GM18519 (cell line): Measurements from ENCODE around the gene GTSE1.

Experiments
- ATAC-seq: cut with Tn5 transposase; IDR thresholded peaks from one replicate; pipeline ENCODE4 v1.9.1; 2021; ENCODE audit warnings: mild to moderate bottlenecking, moderate library complexity; ENCODE audit not compliant: unreplicated experiment, low FRiP score

Gene GTSE1

DNA sequence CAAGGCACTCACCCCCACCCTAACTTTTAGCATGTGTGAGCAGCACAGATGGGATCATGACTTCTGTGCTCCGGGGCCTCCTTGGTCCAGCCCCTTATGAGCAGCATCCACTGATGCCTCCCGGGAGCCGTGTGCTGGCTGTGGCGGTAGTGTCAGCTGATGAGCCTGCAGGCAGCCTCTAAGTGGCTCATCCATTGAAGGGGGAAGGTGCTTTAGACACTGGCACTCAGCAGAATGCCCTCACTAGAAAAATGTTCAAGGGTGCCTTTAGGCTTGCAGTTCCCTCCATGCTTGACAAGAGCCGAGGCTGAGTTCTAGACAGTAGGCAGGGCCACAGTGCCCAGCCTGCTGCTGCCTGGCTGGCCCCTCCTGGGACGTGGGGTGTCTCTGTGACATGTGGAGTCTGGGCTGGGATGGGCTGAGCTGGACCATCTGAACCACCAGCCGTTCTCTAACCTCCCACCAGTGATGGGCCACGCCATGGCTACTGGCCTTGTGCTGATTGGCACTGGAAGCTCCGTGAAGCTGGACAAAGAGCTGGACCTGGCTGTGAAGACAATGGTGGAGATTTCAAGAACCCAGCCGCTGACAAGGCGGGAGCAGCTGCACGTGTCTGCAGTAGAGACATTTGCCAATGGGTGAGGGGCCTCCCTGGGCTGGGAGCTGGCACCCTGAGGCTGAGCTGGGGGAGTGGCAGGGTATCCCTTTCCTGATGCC is 23.1 kb upstream of the GTSE1 start:
- no peak for ATAC-seq

DNA sequence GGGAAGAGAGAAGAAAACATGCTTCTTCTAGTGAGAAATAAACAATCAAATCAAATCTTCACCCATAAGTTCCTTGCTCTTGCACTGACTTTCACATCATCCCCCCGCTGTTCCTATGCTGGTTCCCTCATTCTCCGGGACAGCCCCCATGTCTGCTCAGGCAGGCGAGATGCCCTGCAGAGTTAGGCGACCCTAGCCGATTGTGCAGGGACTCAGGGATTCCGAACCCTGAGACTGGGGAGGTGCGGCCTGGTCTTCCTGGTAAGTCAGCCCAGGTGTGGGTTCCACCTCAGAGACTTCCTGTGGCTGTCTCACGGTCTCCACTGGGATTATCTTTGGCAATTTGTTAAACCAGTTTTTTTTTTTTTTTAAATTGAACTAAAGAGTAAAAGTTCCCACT is 22.3 kb upstream of the GTSE1 start:
- ATAC-seq: no peak

DNA sequence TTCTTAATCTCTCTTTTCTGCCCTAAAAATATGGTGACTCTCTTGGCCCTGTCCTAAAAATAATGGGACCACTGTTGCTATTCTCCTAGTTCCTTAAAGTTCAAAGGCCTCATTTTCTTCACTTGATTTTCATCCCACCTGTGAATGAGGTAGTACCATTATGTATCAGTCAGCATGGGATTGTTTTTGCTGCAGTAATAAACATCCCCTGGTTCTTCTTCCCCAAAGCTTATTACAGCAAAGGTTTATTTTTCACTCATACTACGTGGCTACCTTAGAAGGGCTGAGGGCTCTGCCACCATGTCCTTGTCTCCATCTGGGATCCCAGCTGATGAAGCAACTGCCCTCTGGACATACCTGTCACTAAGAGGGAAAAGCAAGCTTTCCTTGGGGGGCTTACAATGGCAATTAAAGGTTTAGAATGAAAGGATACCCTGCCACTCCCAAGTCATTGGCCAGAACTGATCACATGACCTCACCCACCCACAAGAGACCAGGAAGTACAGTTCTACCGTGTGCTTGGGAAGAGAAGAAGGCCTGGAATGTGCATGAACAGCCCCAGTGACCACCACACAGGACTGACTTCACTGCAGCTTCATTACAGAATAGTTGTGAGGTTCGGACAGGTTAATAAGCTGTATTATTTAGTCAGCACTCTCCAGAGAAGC is 21.1 kb upstream of the GTSE1 start:
- ATAC-seq: no peak

DNA sequence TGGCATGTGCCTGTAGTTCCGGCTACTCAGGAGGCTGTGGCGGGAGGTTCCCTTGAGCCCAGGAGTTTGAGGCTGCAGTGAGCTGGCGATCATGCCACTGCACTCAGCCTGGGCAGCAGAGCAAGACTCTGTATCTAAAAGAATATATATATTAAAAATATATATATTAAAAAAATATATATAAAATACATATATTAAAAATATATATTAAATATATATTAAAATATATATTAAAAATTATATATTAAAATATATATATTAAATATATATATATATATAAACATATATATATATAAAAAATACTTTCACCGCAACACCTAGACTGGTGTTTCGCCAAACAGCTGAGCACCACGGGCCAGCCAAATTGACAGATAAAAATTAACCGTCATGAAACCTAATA is 20.1 kb upstream of the GTSE1 start:
- no peak for ATAC-seq

DNA sequence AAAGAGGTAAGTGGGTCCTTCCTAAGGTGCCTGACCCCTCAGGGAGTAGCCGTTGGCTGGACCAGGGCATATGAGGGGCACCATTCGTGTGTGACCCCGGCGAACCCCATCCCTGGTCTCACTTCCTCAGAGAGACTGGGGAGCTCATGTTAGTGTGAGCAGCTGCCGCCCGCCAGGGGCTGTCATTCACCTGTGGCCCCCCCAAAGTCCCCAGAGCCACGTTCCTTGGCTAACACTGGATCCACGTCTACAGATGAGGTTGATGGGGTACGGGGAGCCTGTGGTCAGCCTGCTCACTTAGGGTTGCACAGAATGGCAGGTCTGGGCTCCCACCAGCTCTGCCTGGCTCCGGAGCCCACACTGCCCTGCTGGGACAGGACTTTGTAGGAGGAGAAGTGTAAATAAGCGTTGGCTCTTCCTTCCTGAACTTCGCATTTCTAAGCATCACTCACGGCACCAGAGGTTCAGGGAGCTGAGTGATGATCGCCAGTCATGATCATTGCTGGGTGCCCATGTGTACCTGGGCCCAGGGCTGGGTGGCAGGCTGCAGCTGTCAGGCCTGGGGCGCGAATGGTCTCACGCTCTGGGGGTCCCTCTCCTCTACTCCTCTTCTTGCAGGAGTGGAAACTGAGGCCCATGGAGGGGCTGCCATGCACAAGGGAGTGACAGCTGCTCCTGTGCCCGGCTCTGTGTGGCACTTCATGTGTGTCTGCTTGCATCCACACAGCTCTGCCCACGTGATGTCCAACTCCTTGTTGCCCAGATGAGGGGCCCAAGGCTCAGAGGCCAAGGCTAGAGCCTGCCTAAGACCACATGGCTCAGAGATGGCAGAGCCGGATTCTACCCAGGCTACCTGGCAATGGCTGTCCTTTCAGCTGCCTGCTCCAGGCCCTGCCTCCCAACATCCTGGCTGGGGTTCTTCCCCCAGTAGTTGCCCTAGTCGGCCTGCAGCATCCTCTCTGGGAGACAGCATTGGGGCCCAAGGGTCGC is 17.7 kb upstream of the GTSE1 start:
- no peak for ATAC-seq

DNA sequence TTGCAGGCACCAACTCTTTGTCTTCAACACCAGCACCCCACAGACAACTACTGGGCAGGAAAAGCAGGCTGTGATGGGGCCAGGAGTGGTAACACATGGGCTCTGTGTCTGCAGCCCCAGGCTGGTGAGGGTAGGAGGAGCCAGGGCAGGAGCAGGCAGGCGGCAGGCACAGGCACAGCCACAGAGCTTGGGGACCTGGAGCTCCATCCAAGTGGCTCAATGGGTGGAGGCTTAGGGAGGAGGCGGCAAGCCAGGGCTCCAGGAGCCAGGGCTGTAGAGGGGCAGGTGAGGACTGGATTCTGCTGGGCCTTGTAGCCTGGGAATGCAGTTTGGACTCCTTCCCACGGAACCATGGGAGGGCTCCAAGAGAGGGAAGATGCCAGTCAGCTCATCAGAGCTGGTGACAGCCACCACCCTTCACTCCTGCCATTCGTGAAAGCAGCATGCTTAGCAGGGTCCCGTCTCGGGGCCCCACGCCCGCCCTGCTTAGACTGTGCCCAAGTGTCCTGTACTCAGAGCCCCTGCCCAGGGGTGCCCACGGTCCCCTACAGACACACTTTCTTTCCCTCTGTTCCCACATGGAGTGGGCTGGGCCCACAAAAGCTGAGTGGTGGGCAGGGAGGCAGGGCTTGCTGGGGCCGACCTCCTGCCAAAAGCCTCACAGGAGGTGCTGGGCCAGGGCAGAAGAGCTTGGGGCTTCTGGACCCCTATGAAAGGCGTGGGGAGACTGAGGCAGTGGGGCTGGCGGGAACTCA is 16.4 kb upstream of the GTSE1 start:
- no peak for ATAC-seq

DNA sequence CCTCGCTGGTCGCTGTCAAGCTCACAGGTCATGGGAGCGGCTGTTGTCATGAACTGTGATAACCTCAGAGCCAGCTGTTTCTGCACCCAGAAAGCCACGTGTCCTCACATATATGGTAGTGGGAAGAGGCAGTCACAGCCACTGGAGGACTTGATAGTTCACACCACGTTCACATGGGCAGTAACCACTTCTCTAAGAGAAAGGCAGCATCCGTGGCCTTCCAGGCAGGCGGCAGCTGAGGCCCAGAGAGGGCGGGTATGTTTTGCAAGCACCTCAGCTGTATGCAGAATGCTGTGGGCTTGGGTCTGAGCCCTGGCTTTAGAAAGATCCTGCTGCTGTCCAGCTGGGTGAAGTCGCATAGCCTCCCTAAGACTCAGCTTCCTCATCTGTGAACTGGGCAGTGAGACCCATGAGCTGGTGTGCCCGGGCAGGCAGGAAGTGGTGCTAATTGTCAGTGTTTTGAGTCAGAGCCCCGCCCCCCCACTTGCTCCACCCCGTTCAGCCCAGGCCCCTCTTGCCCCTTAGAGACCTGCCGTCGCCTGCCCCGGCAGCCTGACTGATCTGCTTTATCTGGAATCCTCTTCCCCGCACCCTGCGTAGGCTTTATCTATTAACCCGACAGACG is 15.6 kb upstream of the GTSE1 start:
- no peak for ATAC-seq

DNA sequence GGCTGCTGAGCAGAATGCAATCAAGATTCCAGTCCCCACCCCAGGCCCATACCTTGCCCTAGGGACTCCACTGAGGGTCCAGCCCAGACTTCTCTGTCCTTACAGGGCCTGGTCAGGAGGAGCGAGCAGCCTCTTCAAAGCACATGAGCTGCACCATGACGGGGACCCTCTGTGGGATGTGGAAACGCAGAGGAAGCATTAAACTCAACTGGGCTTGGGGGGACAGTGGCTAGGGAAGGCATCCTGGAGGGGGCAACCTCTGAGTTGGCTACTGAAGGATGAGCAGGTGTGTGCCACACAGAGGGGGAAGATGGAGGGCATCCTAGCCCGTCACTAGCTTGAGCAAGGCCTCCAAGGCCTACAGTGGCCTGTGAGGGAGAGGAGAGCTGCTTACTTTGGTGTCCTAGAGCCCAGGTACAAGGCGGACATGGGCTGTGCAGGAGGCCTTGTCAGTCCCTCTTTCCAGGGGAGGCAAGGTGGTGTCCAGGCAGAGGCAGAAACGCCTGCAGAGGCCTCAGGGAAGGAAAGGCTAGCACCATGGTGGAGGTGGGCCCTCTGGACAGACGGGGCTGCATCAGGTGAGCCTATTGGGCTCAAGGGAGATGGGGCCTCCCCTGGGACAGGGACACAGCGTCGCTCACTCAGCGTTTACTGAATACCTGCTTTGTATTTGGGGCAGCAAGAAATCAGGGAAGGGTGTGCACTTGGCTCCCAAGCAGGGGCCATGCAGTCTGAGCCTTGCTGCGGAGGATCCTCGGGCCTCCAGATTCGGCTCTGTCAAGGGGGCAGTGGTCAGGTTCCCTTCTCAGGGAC is 14.6 kb upstream of the GTSE1 start:
- ATAC-seq: no peak

DNA sequence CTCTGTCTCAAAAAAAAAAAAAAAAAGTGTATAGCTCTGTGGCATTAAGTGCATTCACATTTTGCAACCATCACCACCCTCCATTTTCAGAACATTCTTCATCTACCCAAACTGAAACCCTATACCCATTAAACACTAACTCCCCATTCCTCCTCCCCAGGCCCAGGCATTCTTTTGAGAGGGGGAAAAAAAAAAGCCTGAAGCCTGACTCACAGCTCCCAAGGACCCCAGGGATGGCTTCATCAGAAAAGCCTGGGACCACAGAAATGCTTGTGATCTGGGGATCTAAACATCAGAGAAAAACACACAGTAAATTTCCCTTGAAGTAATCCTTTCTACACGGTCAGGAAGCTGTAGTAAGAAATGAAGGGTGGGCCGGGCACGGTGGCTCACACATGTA is 10.7 kb upstream of the GTSE1 start:
- no peak for ATAC-seq

DNA sequence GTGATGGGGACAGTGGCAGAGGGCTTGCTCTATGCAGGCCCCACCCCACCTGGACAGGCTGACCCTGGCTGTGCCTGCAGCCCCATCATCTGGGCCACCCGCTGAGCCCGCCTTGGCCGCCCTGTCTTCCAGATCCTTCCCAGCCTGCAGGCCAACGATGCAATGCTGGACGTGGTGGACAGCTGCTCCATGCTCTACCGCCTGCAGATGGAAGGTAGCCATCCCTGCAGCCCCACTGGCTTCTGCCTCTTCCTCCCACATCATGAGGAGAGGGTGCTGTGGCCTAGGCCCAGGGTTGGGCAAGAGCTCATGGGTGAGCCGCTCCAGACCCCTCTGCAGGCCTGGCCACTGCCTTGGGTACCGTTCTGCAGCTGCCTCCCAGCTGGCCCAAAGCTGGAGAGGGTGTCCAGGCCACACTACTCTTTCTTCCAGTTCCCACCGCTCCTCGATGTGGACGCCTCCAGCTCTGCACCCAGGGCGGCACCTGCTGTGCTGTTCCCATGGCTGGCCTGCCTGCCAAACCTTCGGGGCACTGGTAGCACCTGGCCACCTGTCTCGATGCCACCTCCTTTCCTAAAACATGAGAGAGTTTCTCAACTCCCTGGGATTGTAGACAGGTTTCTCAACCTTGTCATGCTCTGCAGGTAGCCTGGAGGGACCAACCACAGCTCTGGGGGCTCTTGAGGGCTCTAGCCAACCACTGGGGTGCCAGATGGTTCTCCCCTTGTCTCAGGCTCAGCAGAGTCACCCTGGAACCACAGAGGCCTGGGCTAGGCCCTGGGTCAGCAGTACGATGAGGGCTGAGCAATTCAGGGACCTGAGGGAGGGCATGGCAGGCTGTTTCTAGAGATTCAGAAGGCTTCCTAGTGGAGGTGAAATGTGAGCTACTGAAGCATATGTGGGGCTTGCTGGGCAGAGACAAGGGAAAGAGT is 9.5 kb upstream of the GTSE1 start:
- no peak for ATAC-seq

DNA sequence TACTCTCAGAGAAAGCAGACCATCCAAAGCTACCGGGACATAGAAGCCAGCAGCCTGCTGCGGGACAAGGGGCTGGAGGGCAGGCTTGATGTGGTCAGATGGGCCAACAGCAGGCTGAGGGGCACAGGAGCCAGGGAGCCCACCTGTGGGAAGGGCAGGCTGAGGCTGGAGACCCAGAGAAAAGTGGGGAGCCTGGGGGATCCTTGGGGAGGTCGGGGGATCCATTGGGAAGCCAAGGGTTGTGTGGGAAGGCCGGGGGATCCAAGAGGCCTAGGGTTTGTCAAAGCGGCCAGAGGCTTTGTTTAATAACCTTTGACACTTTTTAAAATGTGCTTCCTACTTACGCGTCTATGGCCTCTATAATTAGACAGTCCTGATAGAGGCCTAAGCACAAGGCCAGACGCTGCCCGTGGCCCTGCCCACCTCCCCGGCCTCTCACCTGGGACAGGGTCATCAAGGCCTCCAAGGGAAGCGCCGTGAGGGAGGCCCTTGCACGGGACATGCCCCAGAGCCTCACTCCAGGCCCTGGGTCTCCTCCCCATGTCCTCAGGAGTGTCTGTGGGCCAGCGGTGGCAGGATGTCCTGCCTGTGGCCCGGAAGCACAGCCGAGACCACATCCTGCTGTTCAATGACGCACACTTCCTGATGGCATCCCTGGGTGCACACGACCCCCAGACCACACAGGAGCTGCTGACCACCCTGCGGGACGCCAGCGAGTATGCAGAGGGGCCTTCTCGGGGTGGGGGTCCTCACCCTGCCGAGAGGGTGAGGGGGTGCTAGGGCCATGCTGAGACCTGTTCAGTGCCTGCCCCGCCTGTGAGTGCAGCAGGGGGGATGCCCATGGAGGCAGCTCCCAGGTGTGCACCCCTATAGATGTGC is 8.6 kb upstream of the GTSE1 start:
- no peak for ATAC-seq

DNA sequence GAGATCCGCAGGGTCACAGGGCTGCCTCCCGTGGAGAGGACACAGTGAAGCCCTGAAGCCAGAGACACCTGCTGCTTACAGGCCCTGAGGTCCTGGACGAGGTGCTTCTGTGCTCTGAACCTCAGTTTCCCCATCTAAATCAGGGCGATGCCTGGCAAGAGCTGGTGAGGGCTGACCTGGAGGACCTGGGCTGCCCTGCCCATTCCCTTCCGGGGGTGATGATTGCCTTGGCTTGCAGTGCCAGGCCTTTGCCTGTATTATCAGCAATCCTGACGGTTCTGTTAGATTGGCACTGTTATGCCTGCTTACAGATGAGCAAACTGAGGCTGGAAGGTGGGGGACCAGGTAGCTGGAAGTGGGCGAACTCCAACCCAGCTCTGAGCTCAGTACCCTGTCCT is 7.8 kb upstream of the GTSE1 start:
- no peak for ATAC-seq

DNA sequence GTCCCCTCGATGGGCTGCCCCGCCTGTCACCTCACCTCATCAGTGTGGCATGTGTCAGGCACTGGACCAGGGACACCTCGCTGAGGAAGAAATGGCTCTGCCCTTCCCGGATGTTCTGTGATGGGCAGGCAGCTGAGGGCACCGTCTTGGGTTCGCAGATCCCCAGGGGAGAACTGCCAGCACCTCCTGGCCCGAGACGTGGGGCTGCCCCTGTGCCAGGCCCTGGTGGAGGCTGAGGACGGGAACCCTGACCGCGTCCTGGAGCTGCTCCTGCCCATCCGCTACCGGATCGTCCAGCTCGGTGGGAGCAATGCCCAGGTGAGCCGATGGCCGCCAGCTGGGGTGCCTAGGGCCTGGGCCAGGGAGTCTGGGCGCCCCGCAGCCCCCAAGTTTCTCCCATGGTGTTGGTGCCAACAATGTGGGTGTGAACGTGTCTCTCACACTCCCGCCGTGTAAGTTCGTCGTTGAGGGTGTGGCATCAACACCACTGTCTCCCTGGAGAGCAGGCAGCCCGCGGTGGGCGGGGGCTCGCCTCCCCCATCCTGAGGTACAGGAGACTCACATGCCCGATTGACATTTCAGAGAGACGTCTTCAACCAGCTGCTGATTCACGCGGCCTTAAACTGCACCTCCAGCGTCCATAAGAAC is 7.3 kb upstream of the GTSE1 start:
- ATAC-seq: no peak

DNA sequence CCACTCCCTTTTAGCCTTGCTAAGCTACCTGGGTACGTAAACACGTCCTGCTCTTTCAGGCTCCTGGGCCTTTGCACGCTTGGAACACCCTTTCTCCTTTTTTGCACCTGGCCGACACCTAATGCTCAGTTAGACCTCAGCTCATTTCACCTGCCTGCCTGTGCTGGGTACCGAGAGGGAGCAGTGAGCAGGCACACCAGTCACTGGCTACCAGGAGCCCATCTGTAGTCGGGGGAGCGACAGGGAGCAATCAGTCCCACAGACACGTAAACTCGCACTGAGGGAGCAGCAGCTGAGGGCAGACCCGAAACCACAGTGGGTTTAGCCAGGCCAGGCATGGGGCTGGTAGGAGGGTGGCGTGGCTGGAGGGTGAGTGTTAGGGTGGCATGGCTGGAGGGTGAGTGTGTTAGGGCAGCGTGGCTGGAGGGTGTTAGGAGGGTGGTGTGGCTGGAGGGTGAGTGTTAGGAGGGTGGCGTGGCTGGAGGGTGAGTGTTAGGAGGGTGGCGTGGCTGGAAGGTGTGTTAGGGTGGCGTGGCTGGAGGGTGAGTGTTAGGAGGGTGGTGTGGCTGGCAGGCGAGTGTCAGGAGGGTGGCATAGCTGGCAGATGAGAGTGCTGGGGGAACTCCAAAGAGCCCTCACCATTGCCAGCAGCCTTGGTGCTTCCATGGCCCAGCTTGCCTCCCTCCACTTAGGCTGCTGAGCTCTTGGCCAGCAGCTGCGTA is 6.4 kb upstream of the GTSE1 start:
- ATAC-seq: no peak

DNA sequence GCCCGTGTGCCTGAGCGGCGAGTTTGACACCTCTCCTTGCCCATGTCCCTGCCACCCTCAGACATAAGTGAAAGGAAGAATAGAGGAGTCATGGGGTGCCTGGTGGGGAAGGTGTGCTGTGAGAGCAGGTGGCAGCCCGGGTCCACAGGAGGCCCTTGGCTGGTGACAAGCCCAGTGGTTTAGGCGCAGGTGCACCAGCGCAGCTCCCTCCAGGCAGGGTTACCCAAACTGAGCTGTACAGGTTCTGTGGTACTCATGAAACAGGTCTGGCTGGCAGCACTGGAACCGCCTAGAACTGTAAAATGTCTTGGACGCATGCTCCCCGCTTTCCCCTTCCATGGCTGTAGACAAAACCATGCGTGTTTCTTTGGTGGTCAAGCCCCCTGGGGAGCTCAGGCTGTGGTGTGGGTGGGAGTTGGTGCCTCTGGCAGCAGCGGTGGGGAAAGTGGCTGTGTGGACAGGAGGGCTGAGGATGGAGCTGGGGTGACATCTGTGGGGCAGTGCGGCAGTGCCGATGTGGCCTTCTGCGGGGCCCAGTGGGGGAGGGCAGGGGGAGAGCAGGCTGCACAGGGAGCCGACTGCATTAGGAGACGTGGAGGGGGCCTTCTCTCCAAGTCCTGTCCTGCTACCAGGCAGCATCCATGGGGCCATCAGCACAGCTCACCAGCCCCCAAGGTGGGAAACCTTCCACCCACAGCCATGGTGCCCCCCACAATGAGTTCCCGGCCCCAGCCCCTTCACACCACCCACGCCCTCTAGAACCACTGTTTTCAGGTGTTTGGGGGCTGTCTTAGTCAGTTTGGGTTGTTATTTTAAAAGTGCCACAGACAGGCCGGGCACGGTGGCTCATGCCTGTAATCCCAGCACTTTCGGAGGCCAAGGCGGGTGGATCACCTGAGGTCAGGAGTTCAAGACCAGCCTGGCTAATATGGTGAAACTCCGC is 5.6 kb upstream of the GTSE1 start:
- ATAC-seq: no peak
